DND-41 (cell line): Measurements from ENCODE around the gene SNAP47.

Experiments
- CTCF ChIP-seq: IDR thresholded peaks from 2 replicates; pipeline ENCODE4 v1.5.1; 2012; ENCODE audit warnings: borderline replicate concordance, low read length, moderate library complexity, mild to moderate bottlenecking; ENCODE audit not compliant: poor library complexity, severe bottlenecking; ENCODE audit errors: extremely low read depth
- EZH2 ChIP-seq: IDR thresholded peaks from 3 replicates; pipeline ENCODE4 v1.6.1; 2012; ENCODE audit warnings: borderline replicate concordance, low read depth, mild to moderate bottlenecking, moderate library complexity, low read length, inconsistent platforms; ENCODE audit not compliant: severe bottlenecking

GRCh38 chr1:227738820-227739219 is 3.6 kb downstream of the SNAP47 start:
- TF ChIP-seq CTCF = no peak
- TF ChIP-seq EZH2 = no peak
